Body of pancreas (tissue), 4 donors: ENCODE results near the gene BMPR1B. TPM values are rescaled to one million over a fixed set of nuclear protein-coding genes. Genes with fewer than 3 reads are reported as not detected.

Experiments used
- ATAC-seq: fragments of 150-250 bp; one replicate; pipeline ENCODE4 v1.9.1; 2016
- DNase-seq, 4 donors: peaks; one replicate each; pipeline ENCODE4 v3.0.0-alpha.2; 2019
- H3K27ac ChIP-seq, 4 donors: fragments of 200-600 bp; sonication (generic); 1 replicate in 3 of 4; 2 replicates in 1 of 4; pipeline versions ENCODE4 v1.5.1 to v1.6.1; 2016 to 2019; ENCODE audit warnings: mild to moderate bottlenecking in 1 of 4, mixed read lengths in 1 of 4, moderate library complexity in 1 of 4
- H3K27me3 ChIP-seq, 2 donors: fragments of 200-600 bp; sonication (generic); one replicate each; pipeline ENCODE4 v1.6.0; 2016; ENCODE audit warnings: mild to moderate bottlenecking in 1 of 2
- H3K36me3 ChIP-seq, 2 donors: fragments of 200-600 bp; sonication (generic); replicated peaks in 1 of 2; 2 replicates each; pipeline ENCODE4 v1.5.1; 2016; ENCODE audit warnings: low read depth in 2 of 2; ENCODE audit not compliant: insufficient read depth in 1 of 2
- H3K4me1 ChIP-seq: fragments of 200-600 bp; sonication (generic); one replicate; pipeline ENCODE4 v1.6.0; 2016
- H3K4me3 ChIP-seq, 2 donors: fragments of 200-600 bp; sonication (generic); 1 replicate in 1 of 2; 2 replicates in 1 of 2; pipeline ENCODE4 v1.5.1; 2016 to 2019
- H3K9me3 ChIP-seq, 3 donors: fragments of 200-600 bp; sonication (generic); 1 replicate in 2 of 3; 2 replicates in 1 of 3; pipeline ENCODE4 v1.5.1; 2016
- POLR2A ChIP-seq, 3 donors: fragments of 450-650 bp; IDR thresholded peaks; one replicate each; pipeline ENCODE4 v1.6.1; 2016; ENCODE audit warnings: antibody characterized with exemption in 3 of 3, mild to moderate bottlenecking in 2 of 3
- WGBS, 2 donors: methylation state at CpG; one replicate each; pipeline ENCODE4 v1.1.5; 2017; 5-methylcytosine and 5-hydroxymethylcytosine counted together
- intact Hi-C: fragments of 100-400 bp; cut with DNase I; formaldehyde crosslinking; loops from one replicate; pipeline ENCODE4 v1.15.1; 2023
- total RNA-seq, 2 donors: library from RNA; depleted of rRNA; stranded (reverse); fragments of >200 nt; gene quantifications; one replicate each; pipeline ENCODE4 v1.1.0, GENCODE V29; 2016
- TF ChIP-seq, protein P1 (sequence below), 7 experiments: fragments of 450-650 bp in 4 of 7; fragments of 200-600 bp in 3 of 7; sonication (generic) in 3 of 7; IDR thresholded peaks; one replicate each; pipeline ENCODE4 v1.5.1; 2016 to 2019; ENCODE audit warnings: antibody characterized with exemption in 7 of 7

Gene BMPR1B
- total RNA-seq, 2 donors from 2014 or later: 0.99 to 1.3 TPM

DNA sequence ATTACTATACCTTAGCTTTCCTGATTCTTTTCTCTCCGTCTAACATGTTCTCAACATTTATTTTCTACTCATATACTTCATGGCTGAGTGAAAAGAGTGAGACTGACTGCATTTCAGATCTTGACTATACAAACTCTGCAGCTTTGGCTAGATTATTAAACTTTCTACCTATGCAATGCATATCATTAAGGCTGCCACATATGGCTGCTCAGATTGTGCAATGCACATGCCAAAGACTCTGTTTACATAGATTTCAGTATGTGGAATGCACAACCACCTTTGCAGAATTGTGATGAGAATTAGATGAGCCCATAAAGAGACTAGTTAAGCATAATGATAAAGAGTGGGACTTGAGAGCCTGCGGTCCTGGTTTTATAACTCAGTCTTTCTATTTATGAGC, 196.5 kb downstream of the BMPR1B start:
- ATAC-seq (no peak), DNase-seq (no peak)
- H3K9me3 ChIP-seq: peaks cover 0 to 2% (median 0%) of the 10 kb centered on the region in 3 donors
- H3K36me3 ChIP-seq: no peaks in the 10 kb centered on the region
- H3K4me1 ChIP-seq: no peaks in the 10 kb centered on the region
- intact Hi-C loops: no loop called here
- WGBS, 2 donors: 76 to 80% methylated on average over 2 of the region's 2 CpGs
- no peak overlapping the region for H3K4me3 ChIP-seq
- no peak overlapping the region for H3K27ac ChIP-seq
- no peaks in the 10 kb centered on the region for H3K27me3 ChIP-seq
- TF ChIP-seq, protein P1, sequence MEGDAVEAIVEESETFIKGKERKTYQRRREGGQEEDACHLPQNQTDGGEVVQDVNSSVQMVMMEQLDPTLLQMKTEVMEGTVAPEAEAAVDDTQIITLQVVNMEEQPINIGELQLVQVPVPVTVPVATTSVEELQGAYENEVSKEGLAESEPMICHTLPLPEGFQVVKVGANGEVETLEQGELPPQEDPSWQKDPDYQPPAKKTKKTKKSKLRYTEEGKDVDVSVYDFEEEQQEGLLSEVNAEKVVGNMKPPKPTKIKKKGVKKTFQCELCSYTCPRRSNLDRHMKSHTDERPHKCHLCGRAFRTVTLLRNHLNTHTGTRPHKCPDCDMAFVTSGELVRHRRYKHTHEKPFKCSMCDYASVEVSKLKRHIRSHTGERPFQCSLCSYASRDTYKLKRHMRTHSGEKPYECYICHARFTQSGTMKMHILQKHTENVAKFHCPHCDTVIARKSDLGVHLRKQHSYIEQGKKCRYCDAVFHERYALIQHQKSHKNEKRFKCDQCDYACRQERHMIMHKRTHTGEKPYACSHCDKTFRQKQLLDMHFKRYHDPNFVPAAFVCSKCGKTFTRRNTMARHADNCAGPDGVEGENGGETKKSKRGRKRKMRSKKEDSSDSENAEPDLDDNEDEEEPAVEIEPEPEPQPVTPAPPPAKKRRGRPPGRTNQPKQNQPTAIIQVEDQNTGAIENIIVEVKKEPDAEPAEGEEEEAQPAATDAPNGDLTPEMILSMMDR (IDR thresholded peaks at IDR 0.05): no peak
- TF ChIP-seq POLR2A (IDR thresholded peaks at IDR 0.05): no peak

DNA sequence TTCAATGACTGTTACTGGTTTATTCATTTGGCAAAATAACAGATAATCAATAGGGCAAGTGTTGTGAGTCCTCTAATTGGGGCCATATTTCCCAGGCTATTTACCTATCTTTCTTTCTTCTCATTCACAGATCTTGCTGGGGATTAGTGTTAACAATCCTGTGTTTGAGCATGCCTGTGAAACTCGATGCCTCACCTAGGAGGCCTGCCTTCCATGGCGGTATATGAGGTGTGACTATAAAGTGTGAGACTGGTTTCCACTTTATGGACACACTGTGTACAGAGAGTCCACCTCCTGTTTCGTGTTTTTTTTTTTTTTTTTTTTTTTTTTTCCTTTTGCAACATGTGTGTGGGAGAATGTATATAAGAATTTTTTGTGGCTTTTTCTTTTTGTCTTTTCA, 199.3 kb downstream of the BMPR1B start:
- Histone ChIP-seq H3K27me3 (no peaks in the 10 kb centered on the region), H3K4me1 (no peaks in the 10 kb centered on the region), H3K4me3 (no peak overlapping the region), H3K36me3 (no peaks in the 10 kb centered on the region), H3K9me3 (peaks cover 0 to 2% (median 0%) of the 10 kb centered on the region in 3 donors), H3K27ac (no peak overlapping the region)
- intact Hi-C loops: no loop called here
- 47 to 51% methylated on average over 3 of the region's 3 CpGs for WGBS, 2 donors
- DNase-seq (no peak), ATAC-seq (no peak)
- TF ChIP-seq, protein P1 (IDR thresholded peaks at IDR 0.05): no peak
- no peak for TF ChIP-seq POLR2A (IDR thresholded peaks at IDR 0.05)

DNA sequence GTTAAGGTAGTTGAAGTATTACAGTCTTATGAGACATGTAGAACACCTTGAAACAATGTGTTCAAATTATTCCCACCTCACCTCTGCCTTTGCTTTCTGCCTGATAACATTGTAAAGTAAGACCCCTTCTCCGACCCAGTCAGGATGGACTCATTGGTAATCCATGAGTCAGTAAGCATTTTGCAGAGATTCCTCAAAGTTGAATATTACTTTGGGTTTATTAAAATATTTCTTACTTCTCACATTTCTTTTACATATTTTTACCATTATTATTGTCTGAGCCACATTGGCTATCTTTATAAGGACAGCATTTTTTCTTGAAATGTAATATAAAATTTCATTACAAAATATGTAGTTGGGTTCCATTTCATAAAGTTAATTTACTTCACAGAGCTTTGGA, 201.6 kb downstream of the BMPR1B start:
- intact Hi-C loops: no loop called here
- H3K27ac ChIP-seq: no peak overlapping the region
- TF ChIP-seq, protein P1 (IDR thresholded peaks at IDR 0.05): no peak
- TF ChIP-seq POLR2A (IDR thresholded peaks at IDR 0.05): no peak
- H3K27me3 ChIP-seq: no peaks in the 10 kb centered on the region
- H3K9me3 ChIP-seq: peaks cover 0 to 2% (median 0%) of the 10 kb centered on the region in 3 donors
- H3K36me3 ChIP-seq: no peaks in the 10 kb centered on the region
- ATAC-seq (no peak), DNase-seq (no peak)
- H3K4me3 ChIP-seq: no peak overlapping the region
- H3K4me1 ChIP-seq: no peaks in the 10 kb centered on the region
- WGBS, 2 donors: 90 to 97% methylated on average over 1 of the region's 1 CpG

DNA sequence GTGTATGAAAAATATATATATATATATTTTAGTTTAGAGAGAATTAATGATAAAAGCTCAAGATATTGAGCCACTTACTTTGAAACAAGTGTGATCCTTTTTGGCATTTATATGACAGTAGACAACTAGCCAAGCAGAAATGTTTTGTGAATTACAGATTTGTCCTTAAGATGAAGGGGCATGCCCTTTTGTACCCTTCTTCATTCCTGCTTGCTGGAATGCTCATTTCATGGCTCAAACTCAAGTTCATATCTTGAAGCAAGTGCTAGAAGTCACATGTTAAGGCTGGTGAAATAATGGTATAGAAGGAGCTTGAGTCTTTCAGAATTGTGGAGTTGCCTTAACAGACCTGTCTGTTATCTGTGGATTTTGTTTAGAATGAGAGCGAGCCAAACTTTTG, 203.0 kb downstream of the BMPR1B start:
- Histone ChIP-seq H3K4me3 (no peak overlapping the region), H3K36me3 (no peaks in the 10 kb centered on the region), H3K27me3 (no peaks in the 10 kb centered on the region), H3K9me3 (peaks cover 0 to 2% (median 0%) of the 10 kb centered on the region in 3 donors), H3K27ac (no peak overlapping the region), H3K4me1 (no peaks in the 10 kb centered on the region)
- DNase-seq (no peak), ATAC-seq (no peak)
- intact Hi-C loops: no loop called here
- WGBS, 2 donors: 44 to 53% methylated on average over 1 of the region's 1 CpG
- no peak for TF ChIP-seq POLR2A (IDR thresholded peaks at IDR 0.05)
- TF ChIP-seq, protein P1 (IDR thresholded peaks at IDR 0.05): no peak

DNA sequence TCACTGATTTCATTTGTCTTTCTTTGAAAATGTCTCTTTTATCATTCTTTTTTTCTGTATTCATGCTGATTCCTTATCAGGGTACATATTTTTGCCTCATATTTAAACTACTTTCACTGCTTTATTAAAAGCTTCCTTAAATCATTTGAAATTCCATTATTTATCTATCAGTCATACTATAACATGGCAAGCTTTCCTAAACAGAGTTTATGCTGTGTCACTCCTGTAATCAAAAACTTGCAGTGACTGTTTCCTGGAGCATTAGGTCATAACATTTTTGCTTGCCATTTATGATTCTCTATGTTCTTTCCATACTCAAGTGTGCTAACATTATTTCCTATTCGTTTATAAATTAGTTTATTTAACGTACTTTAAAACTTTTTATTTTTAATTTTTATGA, 203.7 kb downstream of the BMPR1B start:
- no peak overlapping the region for H3K27ac ChIP-seq
- 58 to 72% methylated on average over 2 of the region's 2 CpGs for WGBS, 2 donors
- peaks cover 0 to 2% (median 0%) of the 10 kb centered on the region in 3 donors for H3K9me3 ChIP-seq
- H3K4me1 ChIP-seq: no peaks in the 10 kb centered on the region
- DNase-seq (no peak), ATAC-seq (no peak)
- TF ChIP-seq, protein P1 (IDR thresholded peaks at IDR 0.05): no peak
- no peak for TF ChIP-seq POLR2A (IDR thresholded peaks at IDR 0.05)
- intact Hi-C loops: no loop called here
- no peaks in the 10 kb centered on the region for H3K27me3 ChIP-seq
- H3K4me3 ChIP-seq: no peak overlapping the region
- no peaks in the 10 kb centered on the region for H3K36me3 ChIP-seq
